Measurements from ENCODE around the gene SLMAP.

GRCh38 chr3:57738391-57738790 is 17.7 kb upstream of the SLMAP start:
- no peak for TF ChIP-seq POLR2AphosphoS5 (IDR thresholded peaks at IDR 0.05; ENCODE audit: borderline replicate concordance, low read depth, low read length)
- no peak for TF ChIP-seq EZH2 (IDR thresholded peaks at IDR 0.05)
- no peak for TF ChIP-seq FOXP2 (optimal IDR thresholded peaks at IDR 0.05; ENCODE audit: control extremely low read depth, extremely low read length, insufficient read depth)
